Ishikawa (cell line): Measurements from ENCODE around the gene ZNF81.

Experiments
- CREB1 ChIP-seq: IDR thresholded peaks from 2 replicates; pipeline ENCODE4 v1.6.1; 2012; ENCODE audit warnings: low read depth
- EGR1 ChIP-seq: IDR thresholded peaks from 2 replicates; pipeline ENCODE4 v1.6.1; 2012
- EP300 ChIP-seq: IDR thresholded peaks from 2 replicates; pipeline ENCODE4 v1.6.1; 2012; ENCODE audit warnings: borderline replicate concordance
- FOXM1 ChIP-seq: IDR thresholded peaks from 2 replicates; pipeline ENCODE4 v1.6.1; 2012; ENCODE audit warnings: low read depth, borderline replicate concordance
- RAD21 ChIP-seq: IDR thresholded peaks from 2 replicates; pipeline ENCODE4 v1.6.1; 2012; ENCODE audit warnings: low read depth
- TAF1 ChIP-seq: IDR thresholded peaks from 2 replicates; pipeline ENCODE4 v1.6.1; 2012; ENCODE audit warnings: low read depth, mild to moderate bottlenecking
- TCF12 ChIP-seq: IDR thresholded peaks from 2 replicates; pipeline ENCODE4 v1.6.1; 2012; ENCODE audit warnings: low read depth
- YY1 ChIP-seq: IDR thresholded peaks from 2 replicates; pipeline ENCODE4 v1.6.1; 2012; ENCODE audit warnings: low read depth
- ZBTB7A ChIP-seq: IDR thresholded peaks from 2 replicates; pipeline ENCODE4 v1.6.1; 2012; ENCODE audit warnings: low read depth
- TF ChIP-seq, protein P1 (sequence below): IDR thresholded peaks from 2 replicates; pipeline ENCODE4 v1.6.1; 2012
- TF ChIP-seq, protein P2 (sequence below): IDR thresholded peaks from 2 replicates; pipeline ENCODE4 v1.6.1; 2012; ENCODE audit warnings: low read depth, mild to moderate bottlenecking

DNA sequence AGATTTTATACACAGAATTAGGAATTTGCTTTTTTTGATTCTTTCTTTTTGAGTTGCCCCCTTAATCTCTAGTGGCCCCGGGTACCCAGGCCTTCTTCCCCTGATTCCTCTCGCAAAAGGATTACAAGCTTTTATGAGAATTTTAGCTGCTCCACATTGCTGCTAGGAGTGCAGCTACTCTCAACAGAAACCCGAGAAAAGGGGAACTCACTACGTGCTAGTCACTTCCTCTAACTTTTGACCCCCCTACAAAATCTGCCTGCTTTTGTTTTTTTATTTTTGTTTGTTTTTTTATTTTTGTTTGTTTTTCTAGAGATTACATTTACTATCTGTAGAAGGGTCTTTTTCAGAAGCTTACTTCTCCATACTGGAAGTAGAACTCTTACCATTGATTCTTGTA is 64.1 kb downstream of the ZNF81 start:
- TF ChIP-seq RAD21 = no peak
- no peak for TF ChIP-seq YY1
- no peak for TF ChIP-seq EP300
- TF ChIP-seq TAF1 = no peak
- TF ChIP-seq EGR1 = no peak
- no peak for TF ChIP-seq ZBTB7A
- TF ChIP-seq, protein P1, sequence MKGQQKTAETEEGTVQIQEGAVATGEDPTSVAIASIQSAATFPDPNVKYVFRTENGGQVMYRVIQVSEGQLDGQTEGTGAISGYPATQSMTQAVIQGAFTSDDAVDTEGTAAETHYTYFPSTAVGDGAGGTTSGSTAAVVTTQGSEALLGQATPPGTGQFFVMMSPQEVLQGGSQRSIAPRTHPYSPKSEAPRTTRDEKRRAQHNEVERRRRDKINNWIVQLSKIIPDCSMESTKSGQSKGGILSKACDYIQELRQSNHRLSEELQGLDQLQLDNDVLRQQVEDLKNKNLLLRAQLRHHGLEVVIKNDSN = no peak
- no peak for TF ChIP-seq TCF12
- TF ChIP-seq, protein P2, sequence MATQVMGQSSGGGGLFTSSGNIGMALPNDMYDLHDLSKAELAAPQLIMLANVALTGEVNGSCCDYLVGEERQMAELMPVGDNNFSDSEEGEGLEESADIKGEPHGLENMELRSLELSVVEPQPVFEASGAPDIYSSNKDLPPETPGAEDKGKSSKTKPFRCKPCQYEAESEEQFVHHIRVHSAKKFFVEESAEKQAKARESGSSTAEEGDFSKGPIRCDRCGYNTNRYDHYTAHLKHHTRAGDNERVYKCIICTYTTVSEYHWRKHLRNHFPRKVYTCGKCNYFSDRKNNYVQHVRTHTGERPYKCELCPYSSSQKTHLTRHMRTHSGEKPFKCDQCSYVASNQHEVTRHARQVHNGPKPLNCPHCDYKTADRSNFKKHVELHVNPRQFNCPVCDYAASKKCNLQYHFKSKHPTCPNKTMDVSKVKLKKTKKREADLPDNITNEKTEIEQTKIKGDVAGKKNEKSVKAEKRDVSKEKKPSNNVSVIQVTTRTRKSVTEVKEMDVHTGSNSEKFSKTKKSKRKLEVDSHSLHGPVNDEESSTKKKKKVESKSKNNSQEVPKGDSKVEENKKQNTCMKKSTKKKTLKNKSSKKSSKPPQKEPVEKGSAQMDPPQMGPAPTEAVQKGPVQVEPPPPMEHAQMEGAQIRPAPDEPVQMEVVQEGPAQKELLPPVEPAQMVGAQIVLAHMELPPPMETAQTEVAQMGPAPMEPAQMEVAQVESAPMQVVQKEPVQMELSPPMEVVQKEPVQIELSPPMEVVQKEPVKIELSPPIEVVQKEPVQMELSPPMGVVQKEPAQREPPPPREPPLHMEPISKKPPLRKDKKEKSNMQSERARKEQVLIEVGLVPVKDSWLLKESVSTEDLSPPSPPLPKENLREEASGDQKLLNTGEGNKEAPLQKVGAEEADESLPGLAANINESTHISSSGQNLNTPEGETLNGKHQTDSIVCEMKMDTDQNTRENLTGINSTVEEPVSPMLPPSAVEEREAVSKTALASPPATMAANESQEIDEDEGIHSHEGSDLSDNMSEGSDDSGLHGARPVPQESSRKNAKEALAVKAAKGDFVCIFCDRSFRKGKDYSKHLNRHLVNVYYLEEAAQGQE = no peak
- no peak for TF ChIP-seq FOXM1
- TF ChIP-seq CREB1 = no peak
